ENCODE data around the gene ARHGEF4. TPM values are rescaled to one million over a fixed set of nuclear protein-coding genes. Genes with fewer than 3 reads are reported as not detected.
A peak's percentile ranks its signal among the peaks of the same experiment; 100 is the strongest.

Gene ARHGEF4
- total RNA-seq, 2 experiments from 2014 or later: 4.2 to 4.3 TPM

GRCh38 chr2:130818809-130819208 lies 17.9 kb upstream of the ARHGEF4 start:
- H3K4me3 Mint-ChIP-seq: no peak overlapping the region
- intact Hi-C loops (cut with micrococcal nuclease): no loop called here
- H3K27ac Mint-ChIP-seq: no peak overlapping the region
- peaks cover 8% of the 10 kb centered on the region for H3K27me3 Mint-ChIP-seq
- no peaks in the 10 kb centered on the region for H3K9me3 Mint-ChIP-seq
- peaks cover 7% of the 10 kb centered on the region for H3K4me1 Mint-ChIP-seq (ENCODE audit: low read depth)
- TF ChIP-seq CTCF (IDR thresholded peaks at IDR 0.05): no peak
- ATAC-seq (peak; percentile 29), DNase-seq (no peak)
- POLR2A ChIA-PET: no interaction called here
- CTCF ChIA-PET: interaction anchor here (0.7 to 7.6 kb wide), 2 partner anchors 20 to 22 kb away, joined by 3 to 31 read pairs; no protein-coding TSS in a partner anchor
- H3K36me3 Mint-ChIP-seq (ENCODE audit: low read depth): no peaks in the 10 kb centered on the region

GRCh38 chr2:130819226-130819607 lies 17.5 kb upstream of the ARHGEF4 start:
- H3K4me1 Mint-ChIP-seq (ENCODE audit: low read depth): peaks cover 11% of the 10 kb centered on the region
- POLR2A ChIA-PET: no interaction called here
- CTCF ChIA-PET: interaction anchor here (0.7 to 7.6 kb wide), 3 partner anchors 21 to 54 kb away, joined by 3 to 31 read pairs (median 6); no protein-coding TSS in a partner anchor
- H3K27ac Mint-ChIP-seq: no peak overlapping the region
- H3K36me3 Mint-ChIP-seq (ENCODE audit: low read depth): no peaks in the 10 kb centered on the region
- H3K4me3 Mint-ChIP-seq: no peak overlapping the region
- no peaks in the 10 kb centered on the region for H3K9me3 Mint-ChIP-seq
- intact Hi-C loops (cut with micrococcal nuclease): no loop called here
- no peak for ATAC-seq
- peaks cover 8% of the 10 kb centered on the region for H3K27me3 Mint-ChIP-seq
- DNase-seq: no peak
- no peak for TF ChIP-seq CTCF (IDR thresholded peaks at IDR 0.05)

- TF ChIP-seq CTCF (IDR thresholded peaks at IDR 0.05): no peak
- ATAC-seq: no peak
- H3K4me1 Mint-ChIP-seq (ENCODE audit: low read depth): peaks cover 17% of the 10 kb centered on the region
- H3K27me3 Mint-ChIP-seq: peaks cover 8% of the 10 kb centered on the region
- ChIA-PET CTCF (interaction anchor here (1.7 to 7.6 kb wide), 2 partner anchors 23 to 54 kb away, joined by 6 to 31 read pairs; no protein-coding TSS in a partner anchor), POLR2A (no interaction called here)
- no peak for DNase-seq
- intact Hi-C loops (cut with micrococcal nuclease): no loop called here
- H3K27ac Mint-ChIP-seq: no peak overlapping the region
- H3K9me3 Mint-ChIP-seq: no peaks in the 10 kb centered on the region
- no peaks in the 10 kb centered on the region for H3K36me3 Mint-ChIP-seq (ENCODE audit: low read depth)
- no peak overlapping the region for H3K4me3 Mint-ChIP-seq
Observed at GRCh38 chr2:130819608-130820278, 17.0 kb upstream of the ARHGEF4 start.

- H3K4me3 Mint-ChIP-seq: no peak overlapping the region
- ChIA-PET POLR2A (no interaction called here), CTCF (interaction anchor here (0.7 to 7.6 kb wide), 4 partner anchors 19 to 53 kb away, joined by 3 to 31 read pairs (median 4); no protein-coding TSS in a partner anchor)
- intact Hi-C loops (cut with micrococcal nuclease): no loop called here
- no peaks in the 10 kb centered on the region for H3K9me3 Mint-ChIP-seq
- no peak overlapping the region for H3K27ac Mint-ChIP-seq
- peaks cover 23% of the 10 kb centered on the region for H3K4me1 Mint-ChIP-seq (ENCODE audit: low read depth)
- TF ChIP-seq CTCF (IDR thresholded peaks at IDR 0.05): no peak
- ATAC-seq (no peak), DNase-seq (no peak)
- H3K36me3 Mint-ChIP-seq (ENCODE audit: low read depth): no peaks in the 10 kb centered on the region
- peaks cover 4% of the 10 kb centered on the region for H3K27me3 Mint-ChIP-seq
Observed at GRCh38 chr2:130820279-130820861, 16.3 kb upstream of the ARHGEF4 start.

- H3K36me3 Mint-ChIP-seq (ENCODE audit: low read depth): no peaks in the 10 kb centered on the region
- ATAC-seq: no peak
- CTCF ChIA-PET: interaction anchor here (1.1 to 7.6 kb wide), 6 partner anchors 23 to 99 kb away, joined by 3 to 31 read pairs (median 3); no protein-coding TSS in a partner anchor
Observed at GRCh38 chr2:130821867-130822266, 14.8 kb upstream of the ARHGEF4 start.

More at GRCh38 chr2:130821867-130822266, 14.8 kb upstream of the ARHGEF4 start:
- Mint-ChIP-seq H3K4me3 (no peak overlapping the region), H3K9me3 (no peaks in the 10 kb centered on the region), H3K27me3 (peaks cover 4% of the 10 kb centered on the region), H3K4me1 (ENCODE audit: low read depth) (peaks cover 25% of the 10 kb centered on the region), H3K27ac (no peak overlapping the region)
- TF ChIP-seq CTCF (IDR thresholded peaks at IDR 0.05): no peak
- POLR2A ChIA-PET: no interaction called here
- intact Hi-C loops (cut with micrococcal nuclease): no loop called here
- no peak for DNase-seq

Data from activated CD8-positive, alpha-beta T cell treated with anti-CD3 and anti-CD28 coated beads for 36 hours (primary cell).